Activated naive CD4-positive, alpha-beta T cell treated with anti-CD3 and anti-CD28 coated beads, Interleukin-2, amount 10 ng/mL, durations not matched to agents 7 days and 5 days (primary cell): Measurements from ENCODE around the gene MTUS2.
A peak's percentile ranks its signal among the peaks of the same experiment; 100 is the strongest.

Experiments
- CTCF ChIA-PET: fragments of 350-600 bp; sonication (Branson Sonifier 250); formaldehyde crosslinking; loops from one replicate; lab custom pipeline; 2021; ENCODE audit warnings: antibody characterized with exemption; lab: Charles Lee
- DNase-seq: peaks from one replicate; pipeline ENCODE4 v3.0.0-alpha.2; 2020
- H3K27ac Mint-ChIP-seq: one replicate; pipeline ENCODE4 v1.8.0; 2021; ENCODE audit warnings: mild to moderate bottlenecking, moderate library complexity, mixed read lengths
- H3K27me3 Mint-ChIP-seq: one replicate; pipeline ENCODE4 v1.8.0; 2021; ENCODE audit warnings: mild to moderate bottlenecking, mixed read lengths
- H3K36me3 Mint-ChIP-seq: one replicate; pipeline ENCODE4 v1.8.0; 2021; ENCODE audit warnings: mixed read lengths
- H3K4me1 Mint-ChIP-seq: one replicate; pipeline ENCODE4 v1.8.0; 2021; ENCODE audit warnings: mixed read lengths
- H3K4me3 Mint-ChIP-seq: one replicate; pipeline ENCODE4 v1.8.0; 2021; ENCODE audit warnings: mild to moderate bottlenecking, moderate library complexity, mixed read lengths
- H3K9me3 Mint-ChIP-seq: one replicate; pipeline ENCODE4 v1.8.0; 2021; ENCODE audit warnings: mixed read lengths

The MTUS2 gene

DNA sequence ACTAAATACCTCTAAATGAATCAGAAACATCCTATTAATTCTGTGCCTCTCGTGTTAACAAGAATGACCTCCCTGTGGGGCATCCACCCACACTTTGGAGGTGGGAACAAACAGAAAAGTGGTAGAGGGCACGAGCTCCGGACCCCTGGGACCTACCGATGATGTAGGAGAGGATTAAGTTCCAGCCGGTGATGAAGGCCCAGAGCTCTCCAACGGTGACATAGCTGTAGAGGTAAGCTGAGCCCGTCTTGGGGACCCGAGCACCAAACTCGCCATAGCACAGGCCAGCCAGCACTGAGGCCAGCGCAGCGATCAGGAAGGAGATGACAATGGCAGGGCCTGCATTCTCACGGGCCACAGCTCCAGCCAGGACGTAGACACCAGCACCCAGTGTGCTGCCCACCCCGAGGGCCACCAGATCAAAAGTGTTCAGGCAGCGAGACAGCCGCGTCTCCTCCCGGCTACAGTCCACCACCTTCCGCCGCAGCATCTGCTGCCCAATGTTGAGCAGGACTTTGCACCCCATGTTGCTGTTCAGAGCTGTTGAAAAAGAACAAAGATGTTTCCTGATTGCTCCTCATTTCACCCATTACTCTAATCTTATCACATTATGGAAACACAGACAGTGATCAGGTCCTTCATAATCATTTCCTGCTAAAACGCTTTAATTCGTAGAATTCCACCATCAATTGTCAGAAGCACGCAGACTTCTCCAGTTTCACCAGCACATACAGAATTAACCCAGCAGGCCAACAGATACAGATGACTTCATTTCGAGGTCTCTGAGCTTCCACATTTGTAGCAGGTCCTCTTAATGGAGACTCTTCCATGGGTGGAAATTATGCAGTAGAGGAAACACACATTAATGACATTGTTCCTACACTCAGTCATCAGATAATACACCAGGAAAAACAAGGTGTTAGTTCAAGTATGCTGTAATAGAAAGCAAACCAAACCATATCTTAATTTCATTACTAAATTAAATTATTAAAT is 715.8 kb downstream of the MTUS2 start:
- Mint-ChIP-seq H3K27me3 (no peaks in the 10 kb centered on the region), H3K4me3 (no peak overlapping the region), H3K36me3 (peaks cover 16% of the 10 kb centered on the region)

GRCh38 chr13:29536853-29537252 is 716.7 kb downstream of the MTUS2 start:
- Mint-ChIP-seq H3K36me3 (peaks cover 19% of the 10 kb centered on the region), H3K4me3 (no peak overlapping the region), H3K4me1 (peaks cover 17% of the 10 kb centered on the region), H3K27me3 (no peaks in the 10 kb centered on the region), H3K9me3 (no peaks in the 10 kb centered on the region), H3K27ac (peak overlapping the region; percentile 47)
- no peak for DNase-seq
- CTCF ChIA-PET = no interaction called here

More for the DNA sequence above, 715.8 kb downstream of the MTUS2 start:
- Mint-ChIP-seq H3K9me3 (no peaks in the 10 kb centered on the region), H3K4me1 (peaks cover 11% of the 10 kb centered on the region), H3K27ac (no peak overlapping the region)
- CTCF ChIA-PET = interaction anchor here (0.9 kb wide), 1 partner anchor 33 kb away, joined by 4 read pairs; no protein-coding TSS in a partner anchor
- no peak for DNase-seq

- no peaks in the 10 kb centered on the region for H3K9me3 Mint-ChIP-seq
- CTCF ChIA-PET = no interaction called here
- no peak for DNase-seq
- H3K4me3 Mint-ChIP-seq = no peak overlapping the region
- peaks cover 12% of the 10 kb centered on the region for H3K36me3 Mint-ChIP-seq
- peaks cover 17% of the 10 kb centered on the region for H3K4me1 Mint-ChIP-seq
- H3K27me3 Mint-ChIP-seq = no peaks in the 10 kb centered on the region
- H3K27ac Mint-ChIP-seq = peak overlapping the region; percentile 8
These were observed 717.9 kb downstream of the MTUS2 start for GRCh38 chr13:29537736-29538651.

DNA sequence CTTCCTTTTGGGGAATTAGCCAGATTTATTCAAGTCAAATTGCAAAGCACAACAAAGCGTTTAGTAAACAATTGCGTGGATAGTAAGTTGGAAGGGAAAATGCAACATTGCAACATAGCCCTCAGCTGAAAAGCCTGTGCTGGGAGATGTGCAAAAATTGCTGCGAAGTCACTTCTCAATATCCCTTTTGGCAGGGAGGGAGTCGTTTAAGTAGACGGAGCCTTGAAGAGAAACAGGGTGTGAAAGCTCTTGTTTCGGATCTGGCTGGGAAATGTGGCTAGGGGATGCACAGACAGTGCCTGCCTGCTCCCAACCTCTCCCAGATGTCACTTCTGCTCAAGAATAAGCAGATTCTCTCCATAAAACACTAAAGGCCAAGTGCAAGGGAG is 718.5 kb downstream of the MTUS2 start:
- H3K4me3 Mint-ChIP-seq = no peak overlapping the region
- H3K4me1 Mint-ChIP-seq = peaks cover 17% of the 10 kb centered on the region
- no peak overlapping the region for H3K27ac Mint-ChIP-seq
- no peak for DNase-seq
- H3K36me3 Mint-ChIP-seq = peaks cover 9% of the 10 kb centered on the region
- H3K9me3 Mint-ChIP-seq = no peaks in the 10 kb centered on the region
- CTCF ChIA-PET = no interaction called here
- H3K27me3 Mint-ChIP-seq = no peaks in the 10 kb centered on the region

DNA sequence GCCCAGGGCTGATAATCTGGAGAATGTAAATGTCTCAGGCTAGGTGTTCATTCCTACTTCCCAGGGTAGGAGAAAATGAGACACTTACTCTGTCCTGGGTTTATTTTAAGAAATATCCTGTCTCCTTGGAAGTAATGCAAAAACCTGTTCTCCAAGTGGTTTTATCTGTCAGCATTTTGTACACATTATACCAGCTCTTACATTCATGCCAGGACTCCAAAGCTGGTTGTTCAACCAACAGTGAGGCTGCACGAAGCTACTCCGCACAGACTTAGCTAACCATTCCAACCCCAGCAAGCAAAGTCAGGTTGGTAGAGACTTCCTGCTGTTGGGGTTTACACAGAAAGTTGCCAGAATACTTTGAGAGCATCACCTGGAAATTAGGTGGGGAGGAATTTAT is 719.7 kb downstream of the MTUS2 start:
- Mint-ChIP-seq H3K27ac (no peak overlapping the region), H3K27me3 (no peaks in the 10 kb centered on the region), H3K4me1 (peaks cover 17% of the 10 kb centered on the region), H3K4me3 (no peak overlapping the region), H3K36me3 (peaks cover 7% of the 10 kb centered on the region), H3K9me3 (no peaks in the 10 kb centered on the region)
- no peak for DNase-seq
- CTCF ChIA-PET = interaction anchor here (0.6 to 1.4 kb wide), 2 partner anchors 14 to 64 kb away, joined by 3 read pairs; no protein-coding TSS in a partner anchor

- peaks cover 17% of the 10 kb centered on the region for H3K4me1 Mint-ChIP-seq
- H3K9me3 Mint-ChIP-seq = no peaks in the 10 kb centered on the region
- peaks cover 9% of the 10 kb centered on the region for H3K36me3 Mint-ChIP-seq
- H3K4me3 Mint-ChIP-seq = no peak overlapping the region
- no peak overlapping the region for H3K27ac Mint-ChIP-seq
- CTCF ChIA-PET = interaction anchor here (0.6 to 1.4 kb wide), 2 partner anchors 14 to 65 kb away, joined by 3 read pairs; no protein-coding TSS in a partner anchor
- DNase-seq = no peak
- no peaks in the 10 kb centered on the region for H3K27me3 Mint-ChIP-seq
These were observed 720.2 kb downstream of the MTUS2 start for GRCh38 chr13:29540334-29540733.

GRCh38 chr13:29540799-29541198 is 720.7 kb downstream of the MTUS2 start:
- Mint-ChIP-seq H3K9me3 (no peaks in the 10 kb centered on the region), H3K4me1 (peaks cover 17% of the 10 kb centered on the region), H3K27me3 (no peaks in the 10 kb centered on the region), H3K36me3 (peaks cover 10% of the 10 kb centered on the region), H3K27ac (peak overlapping the region; percentile 24), H3K4me3 (no peak overlapping the region)
- no peak for DNase-seq
- CTCF ChIA-PET = interaction anchor here (1.4 kb wide), 1 partner anchor 15 kb away, joined by 3 read pairs; no protein-coding TSS in a partner anchor

DNA sequence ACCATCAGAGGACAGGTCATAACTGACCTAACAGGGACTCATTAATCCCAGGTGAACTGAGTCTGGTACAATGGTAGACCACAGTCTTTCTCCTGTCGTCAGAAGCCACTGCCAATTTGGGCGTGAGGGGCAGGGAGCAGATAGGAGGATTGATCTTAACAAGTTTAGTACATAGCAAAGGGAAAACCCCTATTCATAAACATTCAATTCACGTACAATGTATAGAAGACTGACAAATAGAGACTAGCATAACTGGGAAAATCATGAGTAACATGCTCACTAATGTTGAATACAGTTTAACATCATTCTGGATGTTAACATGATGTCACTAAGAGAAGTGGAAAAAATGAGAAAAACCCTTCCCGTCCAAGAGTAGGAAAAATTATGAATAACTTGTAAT is 721.3 kb downstream of the MTUS2 start:
- Mint-ChIP-seq H3K4me3 (no peak overlapping the region), H3K27me3 (no peaks in the 10 kb centered on the region), H3K36me3 (peaks cover 10% of the 10 kb centered on the region), H3K27ac (peak overlapping the region; percentile 24), H3K4me1 (peaks cover 17% of the 10 kb centered on the region), H3K9me3 (no peaks in the 10 kb centered on the region)
- no peak for DNase-seq
- CTCF ChIA-PET = no interaction called here

DNA sequence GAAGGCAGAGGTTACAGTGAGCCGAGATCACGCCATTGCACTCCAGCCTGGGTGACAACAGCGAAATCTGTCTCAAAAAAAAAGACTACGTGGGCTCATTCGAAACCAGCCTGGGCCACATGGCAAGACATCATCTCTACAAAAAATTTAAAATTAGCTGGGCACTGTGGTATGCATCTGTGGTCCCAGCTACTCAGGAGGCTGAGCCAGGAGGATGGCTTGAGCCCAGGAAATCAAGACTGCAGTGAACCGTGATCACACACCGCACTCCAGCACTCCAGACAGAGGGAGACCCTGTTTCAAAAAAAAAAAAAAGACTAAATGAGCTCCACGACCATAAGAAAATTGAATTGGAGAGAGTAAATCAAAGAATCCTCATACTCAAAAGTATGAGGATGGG is 722.2 kb downstream of the MTUS2 start:
- Mint-ChIP-seq H3K4me3 (no peak overlapping the region), H3K36me3 (peaks cover 13% of the 10 kb centered on the region), H3K27ac (no peak overlapping the region), H3K9me3 (no peaks in the 10 kb centered on the region), H3K27me3 (no peaks in the 10 kb centered on the region), H3K4me1 (peaks cover 17% of the 10 kb centered on the region)
- CTCF ChIA-PET = interaction anchor here (0.8 kb wide), 1 partner anchor 69 kb away, joined by 4 read pairs; no protein-coding TSS in a partner anchor
- DNase-seq = no peak

GRCh38 chr13:29543230-29544215 is 723.4 kb downstream of the MTUS2 start:
- Mint-ChIP-seq H3K4me1 (peaks cover 12% of the 10 kb centered on the region), H3K36me3 (peaks cover 13% of the 10 kb centered on the region), H3K4me3 (no peak overlapping the region), H3K27ac (no peak overlapping the region), H3K27me3 (no peaks in the 10 kb centered on the region), H3K9me3 (no peaks in the 10 kb centered on the region)
- DNase-seq = peak; percentile 23
- CTCF ChIA-PET = no interaction called here

DNA sequence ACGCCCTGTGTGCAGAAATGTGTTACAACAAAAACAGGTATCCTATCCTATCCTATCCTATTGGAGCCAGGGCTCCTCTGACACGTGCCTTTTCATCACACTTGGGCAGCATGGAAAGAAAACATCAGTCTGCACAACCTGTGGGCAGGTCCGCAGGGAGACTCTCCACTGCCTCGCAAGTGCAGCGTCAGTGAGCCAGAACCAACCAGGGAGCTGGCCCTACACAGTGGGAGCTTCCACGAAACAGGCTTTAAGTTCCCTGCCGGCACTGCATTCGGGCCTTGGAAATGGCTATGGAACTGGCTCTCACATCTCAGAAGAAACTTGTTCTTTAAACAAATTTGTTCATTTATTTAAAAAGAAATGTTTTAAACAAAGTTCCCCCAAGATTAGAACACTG is 725.8 kb downstream of the MTUS2 start:
- H3K4me1 Mint-ChIP-seq = peaks cover 6% of the 10 kb centered on the region
- DNase-seq = no peak
- no peaks in the 10 kb centered on the region for H3K9me3 Mint-ChIP-seq
- no peak overlapping the region for H3K27ac Mint-ChIP-seq
- CTCF ChIA-PET = interaction anchor here (1.8 kb wide), 1 partner anchor 37 kb away, joined by 8 read pairs; no protein-coding TSS in a partner anchor
- H3K27me3 Mint-ChIP-seq = no peaks in the 10 kb centered on the region
- H3K4me3 Mint-ChIP-seq = no peak overlapping the region
- peaks cover 16% of the 10 kb centered on the region for H3K36me3 Mint-ChIP-seq

- Mint-ChIP-seq H3K4me3 (no peak overlapping the region), H3K27ac (no peak overlapping the region), H3K9me3 (no peaks in the 10 kb centered on the region), H3K27me3 (no peaks in the 10 kb centered on the region), H3K4me1 (no peaks in the 10 kb centered on the region), H3K36me3 (peaks cover 18% of the 10 kb centered on the region)
- CTCF ChIA-PET = interaction anchor here (1.8 kb wide), 1 partner anchor 38 kb away, joined by 8 read pairs; no protein-coding TSS in a partner anchor
- no peak for DNase-seq
These were observed 726.5 kb downstream of the MTUS2 start for GRCh38 chr13:29546662-29547061.

DNA sequence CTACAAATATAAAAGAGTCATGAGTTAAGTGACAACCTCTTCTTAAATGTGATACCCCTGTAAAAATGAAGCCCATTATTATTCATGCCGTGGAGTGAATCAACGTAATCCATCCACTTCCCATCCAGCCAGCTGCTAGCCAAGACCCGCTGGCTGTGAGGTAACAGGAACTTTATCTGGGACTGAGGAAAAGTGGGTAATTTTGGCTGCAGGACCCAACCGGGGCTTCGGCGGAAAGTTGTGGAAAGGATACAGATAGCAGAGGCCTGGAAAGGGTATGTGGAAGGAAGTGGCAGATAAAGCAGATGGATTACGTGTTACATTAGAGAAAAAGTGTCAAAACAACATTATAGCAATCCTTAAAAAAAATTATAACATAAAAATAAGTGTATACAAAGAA is 727.0 kb downstream of the MTUS2 start:
- no peak for DNase-seq
- H3K9me3 Mint-ChIP-seq = no peaks in the 10 kb centered on the region
- H3K4me3 Mint-ChIP-seq = no peak overlapping the region
- CTCF ChIA-PET = no interaction called here
- H3K4me1 Mint-ChIP-seq = no peaks in the 10 kb centered on the region
- no peaks in the 10 kb centered on the region for H3K27me3 Mint-ChIP-seq
- no peak overlapping the region for H3K27ac Mint-ChIP-seq
- peaks cover 18% of the 10 kb centered on the region for H3K36me3 Mint-ChIP-seq
